IPS-18a (cell line): ENCODE data around the gene RECQL5.

Experiments used
- H3K27ac ChIP-seq: one replicate; pipeline ENCODE4 v1.5.1; 2013; ENCODE audit warnings: low read length
- H3K27me3 ChIP-seq: one replicate; pipeline ENCODE4 v1.6.1; 2013; ENCODE audit warnings: mild to moderate bottlenecking, low read length; ENCODE audit not compliant: control insufficient read depth, insufficient read depth
- H3K36me3 ChIP-seq: one replicate; pipeline ENCODE4 v1.6.1; 2013; ENCODE audit warnings: low read depth, low read length; ENCODE audit not compliant: control insufficient read depth
- H3K4me1 ChIP-seq: one replicate; pipeline ENCODE4 v1.6.1; 2013; ENCODE audit warnings: low read depth, low read length; ENCODE audit not compliant: control insufficient read depth
- H3K4me3 ChIP-seq: one replicate; pipeline ENCODE4 v1.5.1; 2013; ENCODE audit warnings: low read length
- H3K9ac ChIP-seq: one replicate; pipeline ENCODE4 v1.6.1; 2013; ENCODE audit warnings: mild to moderate bottlenecking, low read length, moderate library complexity
- H3K9me3 ChIP-seq: one replicate; pipeline ENCODE4 v1.6.1; 2013; ENCODE audit warnings: low read depth, low read length; ENCODE audit not compliant: control insufficient read depth

The RECQL5 gene

DNA sequence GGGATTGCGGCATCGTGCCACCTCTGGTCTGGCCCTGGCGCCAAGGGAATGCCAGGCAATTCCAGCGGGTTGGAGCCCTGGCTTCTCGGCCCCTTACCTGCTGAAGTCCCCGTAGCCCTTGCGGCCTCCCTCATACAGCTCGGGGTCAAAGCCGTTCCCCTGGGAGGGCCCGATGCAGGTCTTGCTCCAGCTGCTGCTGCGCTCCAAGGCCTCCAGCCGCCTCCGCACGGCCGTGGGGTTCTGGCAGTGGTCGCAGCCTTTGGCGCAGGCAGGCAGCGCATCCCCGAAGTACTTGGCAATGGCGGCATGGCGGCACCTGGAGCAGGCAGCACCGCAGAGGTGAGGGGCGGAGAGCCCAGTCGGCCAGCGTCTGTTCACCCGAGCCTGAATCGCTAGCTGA, 35.6 kb downstream of the RECQL5 start:
- Histone ChIP-seq H3K27ac (no peak overlapping the region), H3K9me3 (no peaks in the 10 kb centered on the region), H3K4me1 (peaks cover 7% of the 10 kb centered on the region), H3K36me3 (no peaks in the 10 kb centered on the region), H3K27me3 (no peaks in the 10 kb centered on the region), H3K9ac (no peak overlapping the region), H3K4me3 (no peak overlapping the region)

DNA sequence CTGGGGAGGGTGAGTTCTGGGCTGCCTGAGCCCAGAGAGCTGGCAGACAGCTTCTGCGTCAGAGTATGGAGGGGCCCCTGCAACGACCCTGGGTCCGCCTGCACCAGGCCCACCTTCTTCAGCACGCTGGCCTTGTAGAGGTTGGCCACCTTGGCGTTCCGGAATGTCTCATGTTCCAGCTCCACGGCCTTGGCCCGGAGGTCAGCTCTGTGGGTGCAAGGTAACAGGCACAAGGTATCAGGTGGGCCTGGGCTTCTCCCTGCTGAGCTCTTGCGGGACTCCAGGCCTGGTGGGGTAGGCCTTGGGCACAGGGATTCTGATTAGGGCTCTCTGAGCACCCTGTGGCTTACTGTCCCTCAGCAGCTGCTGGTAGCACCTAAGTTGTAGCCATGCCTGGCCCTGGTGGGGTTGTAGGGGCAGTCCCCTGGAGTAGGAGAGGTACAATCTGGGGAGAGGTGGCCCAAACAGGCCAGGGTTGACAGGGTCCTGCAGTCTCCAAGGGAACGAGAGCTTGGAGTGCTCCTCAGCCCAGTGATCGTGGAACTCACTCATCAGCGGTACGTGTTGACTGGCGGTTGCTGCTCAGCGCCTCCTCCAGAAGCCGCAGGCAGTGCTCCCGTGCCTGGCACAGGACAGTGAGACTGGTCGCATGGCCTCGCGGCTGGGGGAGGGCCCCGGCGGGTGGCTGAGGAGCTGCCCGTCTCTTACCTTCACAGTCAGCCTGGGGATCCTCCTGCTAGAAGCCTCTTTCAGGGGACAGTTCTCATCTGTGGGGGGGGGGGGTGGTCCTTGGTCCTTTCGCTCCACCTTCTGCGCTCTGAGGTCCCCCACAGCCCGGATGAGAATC, 36.7 kb downstream of the RECQL5 start:
- H3K4me3 ChIP-seq, result no peak overlapping the region
- no peaks in the 10 kb centered on the region for H3K9me3 ChIP-seq
- no peaks in the 10 kb centered on the region for H3K27me3 ChIP-seq
- no peak overlapping the region for H3K27ac ChIP-seq
- H3K9ac ChIP-seq, result no peak overlapping the region
- H3K4me1 ChIP-seq, result peaks cover 7% of the 10 kb centered on the region
- no peaks in the 10 kb centered on the region for H3K36me3 ChIP-seq

GRCh38 chr17:75629157-75629556, 37.8 kb downstream of the RECQL5 start:
- H3K9me3 ChIP-seq, result no peaks in the 10 kb centered on the region
- no peaks in the 10 kb centered on the region for H3K27me3 ChIP-seq
- H3K36me3 ChIP-seq, result no peaks in the 10 kb centered on the region
- no peak overlapping the region for H3K9ac ChIP-seq
- no peak overlapping the region for H3K4me3 ChIP-seq
- H3K27ac ChIP-seq, result no peak overlapping the region
- H3K4me1 ChIP-seq, result peaks cover 7% of the 10 kb centered on the region

- Histone ChIP-seq H3K4me1 (peaks cover 4% of the 10 kb centered on the region), H3K9ac (no peak overlapping the region), H3K4me3 (no peak overlapping the region), H3K27ac (no peak overlapping the region), H3K9me3 (no peaks in the 10 kb centered on the region), H3K36me3 (no peaks in the 10 kb centered on the region), H3K27me3 (no peaks in the 10 kb centered on the region)
Observed at GRCh38 chr17:75628425-75628824, 38.5 kb downstream of the RECQL5 start.

DNA sequence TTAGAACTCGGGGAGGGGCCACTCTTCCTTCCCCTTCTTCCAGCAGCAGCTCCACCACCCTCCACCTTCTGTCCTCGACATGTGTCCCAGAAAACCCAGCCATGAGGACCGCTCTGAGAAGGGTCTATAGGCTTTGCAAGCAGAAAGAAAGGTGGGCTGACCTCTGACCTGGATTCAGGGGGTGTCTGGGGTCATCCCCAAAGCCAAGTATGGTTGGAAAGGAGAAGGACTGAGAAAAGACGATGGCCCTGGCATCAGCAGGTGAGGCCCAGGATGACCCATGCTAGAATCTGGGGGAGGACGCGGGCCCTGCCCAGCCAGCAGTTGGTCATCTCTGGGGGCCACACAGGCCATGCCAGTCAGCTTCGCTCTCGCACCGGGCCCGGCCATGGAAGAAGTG, 39.9 kb downstream of the RECQL5 start:
- no peaks in the 10 kb centered on the region for H3K4me1 ChIP-seq

DNA sequence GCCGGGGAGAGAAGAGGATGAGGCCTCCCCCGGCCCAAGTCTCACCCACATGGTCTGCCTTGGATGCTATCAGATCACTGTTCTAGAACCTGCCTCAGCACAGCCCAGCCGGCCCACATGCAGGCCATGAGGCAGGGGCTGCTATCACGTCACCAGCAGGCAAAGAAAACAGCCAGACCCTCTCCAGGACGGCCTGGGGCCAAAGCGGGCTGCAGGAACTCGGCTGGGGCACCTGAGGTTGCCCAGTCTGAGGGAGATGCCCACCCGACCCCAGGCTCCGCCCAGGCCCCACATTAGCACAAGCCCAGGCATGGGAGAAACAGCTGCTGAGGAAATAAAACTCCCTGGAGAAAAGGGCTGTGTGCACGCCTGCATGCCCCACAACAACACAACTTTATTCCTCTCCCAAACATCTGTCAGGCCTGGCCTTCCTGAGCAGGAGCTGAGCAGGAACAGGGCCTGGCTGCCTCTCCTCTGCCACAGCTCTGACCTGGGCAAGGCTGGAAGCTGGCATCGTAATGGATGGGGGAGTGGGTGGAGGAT, 40.4 kb downstream of the RECQL5 start:
- Histone ChIP-seq H3K36me3 (no peaks in the 10 kb centered on the region), H3K27ac (no peak overlapping the region), H3K9ac (no peak overlapping the region), H3K4me1 (no peaks in the 10 kb centered on the region), H3K27me3 (no peaks in the 10 kb centered on the region), H3K4me3 (no peak overlapping the region), H3K9me3 (no peaks in the 10 kb centered on the region)

More for the DNA sequence above, 39.9 kb downstream of the RECQL5 start:
- Histone ChIP-seq H3K27ac (no peak overlapping the region), H3K9me3 (no peaks in the 10 kb centered on the region), H3K9ac (no peak overlapping the region), H3K27me3 (no peaks in the 10 kb centered on the region), H3K36me3 (no peaks in the 10 kb centered on the region), H3K4me3 (no peak overlapping the region)

DNA sequence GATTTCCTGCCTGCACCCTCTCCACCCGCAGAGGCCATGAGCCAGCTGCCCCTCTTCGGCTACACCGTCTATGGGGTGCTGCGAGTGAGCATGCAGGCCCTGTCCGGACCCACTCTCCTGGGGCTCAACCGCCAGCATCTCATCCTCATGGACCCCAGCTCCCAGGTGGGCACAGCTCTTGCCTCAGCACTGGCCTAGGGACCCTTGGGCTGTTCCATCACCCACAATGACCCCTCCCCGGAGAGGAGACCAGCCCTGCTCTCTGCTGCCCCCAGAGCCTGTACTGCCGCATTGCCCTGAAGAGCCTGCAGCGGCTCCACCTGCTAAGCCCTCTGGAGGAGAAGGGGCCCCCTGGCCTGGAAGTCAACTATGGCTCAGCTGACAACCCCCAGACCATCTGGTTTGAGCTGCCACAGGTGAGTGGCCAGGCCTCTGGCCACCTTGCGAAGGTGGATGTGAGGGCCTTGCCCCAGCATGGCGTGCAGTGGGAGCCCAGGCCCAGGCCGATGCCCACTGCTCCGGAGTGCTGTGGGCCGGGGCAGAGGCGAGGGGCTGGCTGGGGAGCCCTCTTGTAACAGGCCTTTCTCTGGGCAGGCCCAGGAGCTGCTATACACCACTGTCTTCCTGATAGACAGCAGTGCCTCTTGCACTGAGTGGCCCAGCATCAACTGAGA, 41.0 kb downstream of the RECQL5 start:
- no peak overlapping the region for H3K4me3 ChIP-seq
- no peaks in the 10 kb centered on the region for H3K27me3 ChIP-seq
- no peaks in the 10 kb centered on the region for H3K9me3 ChIP-seq
- no peaks in the 10 kb centered on the region for H3K4me1 ChIP-seq
- no peak overlapping the region for H3K9ac ChIP-seq
- H3K27ac ChIP-seq, result no peak overlapping the region
- no peaks in the 10 kb centered on the region for H3K36me3 ChIP-seq

DNA sequence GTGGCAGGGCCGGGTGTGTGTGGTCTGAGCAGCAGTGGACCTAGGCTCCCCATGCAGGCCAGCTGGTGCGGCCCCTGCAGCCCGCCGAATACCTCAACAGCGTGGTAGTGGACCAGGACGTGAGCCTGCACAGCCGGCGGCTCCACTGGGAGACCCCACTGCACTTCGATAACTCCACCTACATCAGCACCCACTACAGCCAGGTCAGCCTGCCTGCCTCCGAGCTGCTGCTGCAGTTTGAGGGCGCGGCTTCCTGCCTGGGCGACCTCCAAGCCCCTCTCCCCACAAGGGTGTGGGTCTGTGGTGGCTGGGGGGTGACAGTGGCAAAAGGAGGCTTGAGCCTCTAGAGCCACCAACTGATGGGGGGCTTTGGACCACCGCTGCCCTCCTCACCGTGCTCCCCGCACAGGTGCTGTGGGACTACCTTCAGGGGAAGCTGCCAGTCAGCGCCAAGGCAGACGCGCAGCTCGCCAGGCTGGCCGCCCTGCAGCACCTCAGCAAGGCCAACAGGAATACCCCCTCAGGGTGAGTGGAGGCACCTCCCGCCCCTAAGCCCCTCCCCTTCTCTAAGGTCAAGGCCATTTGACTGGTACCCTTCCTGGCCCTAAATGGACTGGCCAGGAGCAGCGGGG, 42.1 kb downstream of the RECQL5 start:
- Histone ChIP-seq H3K4me1 (no peaks in the 10 kb centered on the region), H3K27ac (no peak overlapping the region), H3K9me3 (no peaks in the 10 kb centered on the region), H3K36me3 (no peaks in the 10 kb centered on the region), H3K27me3 (no peaks in the 10 kb centered on the region), H3K4me3 (no peak overlapping the region), H3K9ac (no peak overlapping the region)

DNA sequence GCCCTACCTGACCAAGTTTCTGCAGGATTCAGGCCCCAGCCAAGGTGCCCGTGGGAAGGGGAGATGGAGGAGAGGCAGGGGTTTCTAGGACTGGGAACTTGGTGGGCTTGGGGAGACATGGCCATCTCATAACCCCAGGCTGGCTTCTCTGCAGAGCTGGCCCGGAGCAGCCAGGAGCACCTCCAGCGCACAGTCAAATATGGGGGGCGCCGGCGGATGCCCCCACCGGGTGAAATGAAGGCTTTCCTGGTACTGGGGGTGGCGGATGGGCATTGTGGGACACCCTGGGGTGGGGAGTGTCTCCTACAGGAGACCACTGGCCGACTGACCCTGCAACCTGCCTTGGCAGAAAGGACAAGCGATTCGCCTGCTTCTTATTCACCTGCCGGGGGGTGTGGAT, 42.9 kb downstream of the RECQL5 start:
- H3K9ac ChIP-seq, result no peak overlapping the region
- H3K27ac ChIP-seq, result no peak overlapping the region
- no peaks in the 10 kb centered on the region for H3K4me1 ChIP-seq
- H3K27me3 ChIP-seq, result no peaks in the 10 kb centered on the region
- H3K36me3 ChIP-seq, result no peaks in the 10 kb centered on the region
- no peak overlapping the region for H3K4me3 ChIP-seq
- H3K9me3 ChIP-seq, result no peaks in the 10 kb centered on the region

- Histone ChIP-seq H3K9me3 (no peaks in the 10 kb centered on the region), H3K27me3 (no peaks in the 10 kb centered on the region), H3K4me3 (no peak overlapping the region), H3K4me1 (no peaks in the 10 kb centered on the region), H3K9ac (no peak overlapping the region), H3K27ac (no peak overlapping the region), H3K36me3 (no peaks in the 10 kb centered on the region)
Observed at GRCh38 chr17:75623386-75623785, 43.6 kb downstream of the RECQL5 start.

GRCh38 chr17:75622771-75623273, 44.1 kb downstream of the RECQL5 start:
- no peaks in the 10 kb centered on the region for H3K4me1 ChIP-seq
- no peaks in the 10 kb centered on the region for H3K36me3 ChIP-seq
- H3K9ac ChIP-seq, result no peak overlapping the region
- H3K27ac ChIP-seq, result no peak overlapping the region
- H3K4me3 ChIP-seq, result no peak overlapping the region
- H3K27me3 ChIP-seq, result no peaks in the 10 kb centered on the region
- no peaks in the 10 kb centered on the region for H3K9me3 ChIP-seq
